Hematopoietic multipotent progenitor cell treated with erythropoietin and hydrocortisone succinate and interleukin-3 and kit ligand, for 6 days (in vitro differentiated cells): Measurements from ENCODE around the gene SORCS2.

Experiments used
- DNase-seq: peaks from one replicate; pipeline ENCODE4 v3.0.0-alpha.2; 2015

Gene SORCS2

DNA sequence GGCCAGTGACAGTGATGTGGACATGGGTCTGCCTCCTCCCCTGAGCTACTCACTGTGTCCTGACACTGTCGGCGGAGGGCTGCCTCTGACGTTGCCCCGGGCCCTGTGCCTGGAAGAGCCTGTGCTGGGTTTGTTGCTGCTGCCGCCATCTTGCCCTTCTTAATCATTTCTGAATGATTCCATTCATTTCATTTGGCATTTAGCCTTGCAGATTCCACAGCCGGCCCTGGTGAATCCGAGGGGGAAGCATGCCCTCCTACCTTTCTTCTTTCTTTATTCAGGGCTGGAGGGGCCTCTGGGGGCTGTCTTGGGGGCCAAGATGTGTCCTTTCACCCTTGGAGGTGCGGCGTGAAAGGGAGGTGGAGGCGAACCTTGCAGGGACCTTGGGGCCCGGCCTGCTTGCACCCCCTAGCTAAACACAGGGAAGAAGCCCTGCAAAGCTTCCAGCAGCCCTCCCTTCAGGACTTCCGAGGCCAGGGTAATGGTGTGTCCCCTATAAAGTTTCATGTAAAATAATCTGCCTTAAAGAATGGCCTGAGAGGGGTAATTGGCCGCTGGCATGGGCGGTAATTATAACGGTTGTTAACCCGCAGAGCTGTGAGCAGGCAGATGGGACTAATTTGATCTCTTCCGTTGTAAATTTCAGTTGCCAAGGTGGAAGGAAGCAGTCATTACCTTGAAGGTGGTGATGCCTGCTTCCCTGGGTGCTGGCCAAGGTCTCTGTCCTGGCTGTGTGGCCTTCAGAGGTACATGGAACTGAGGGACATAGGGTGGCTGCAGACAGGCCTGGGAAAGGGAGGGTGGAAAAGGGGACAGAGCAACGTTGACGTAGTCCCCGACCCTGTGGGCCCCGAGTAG is 150.1 kb downstream of the SORCS2 start:
- no peak for DNase-seq

DNA sequence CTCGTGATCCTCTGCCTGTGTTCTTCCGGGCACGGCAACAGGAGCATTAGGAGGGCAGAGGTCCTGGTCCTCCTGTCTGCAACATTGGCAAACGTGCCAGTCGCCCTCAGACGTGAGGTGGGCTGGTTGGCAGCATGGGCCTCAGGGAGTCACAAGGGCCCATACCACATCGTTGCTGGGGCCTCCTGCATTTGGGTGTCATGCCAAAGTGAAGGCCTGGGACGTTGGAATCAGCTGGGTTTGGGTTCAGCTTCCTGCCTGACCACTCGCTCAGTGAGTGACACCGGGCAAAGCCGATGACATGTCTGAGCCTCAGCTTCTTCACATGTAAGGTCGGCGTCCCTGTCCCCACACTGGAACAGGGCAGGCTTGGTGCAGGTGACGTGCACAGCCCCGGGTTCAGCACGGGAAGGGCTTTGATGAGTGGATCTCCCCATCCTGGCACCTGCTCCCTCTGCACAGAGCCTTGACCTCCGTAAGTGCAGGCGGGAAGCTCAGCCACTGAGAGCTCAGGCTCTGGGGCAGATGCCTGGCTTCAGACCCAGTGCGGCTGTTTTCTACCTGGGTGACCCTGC is 150.8 kb downstream of the SORCS2 start:
- DNase-seq, result no peak

DNA sequence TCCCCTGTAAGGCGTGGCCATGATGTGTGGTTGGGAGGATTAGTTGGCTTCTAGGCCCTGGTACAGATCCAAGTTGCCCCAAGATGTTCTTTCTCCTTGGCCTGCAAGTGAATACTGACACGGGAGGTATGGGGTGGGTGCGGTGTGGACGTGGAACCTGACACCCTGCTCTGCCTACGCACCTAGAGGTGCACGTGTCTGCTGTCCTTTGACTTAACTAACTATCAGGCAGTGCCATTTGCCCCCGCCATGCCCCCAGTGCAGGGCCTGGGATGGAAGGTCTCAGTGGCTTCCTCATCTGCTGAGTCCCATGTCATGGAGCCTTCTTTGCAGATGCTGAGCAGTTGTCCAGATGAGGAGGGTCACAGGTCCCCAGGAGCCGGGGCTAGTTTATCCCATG is 151.6 kb downstream of the SORCS2 start:
- DNase-seq, result no peak

DNA sequence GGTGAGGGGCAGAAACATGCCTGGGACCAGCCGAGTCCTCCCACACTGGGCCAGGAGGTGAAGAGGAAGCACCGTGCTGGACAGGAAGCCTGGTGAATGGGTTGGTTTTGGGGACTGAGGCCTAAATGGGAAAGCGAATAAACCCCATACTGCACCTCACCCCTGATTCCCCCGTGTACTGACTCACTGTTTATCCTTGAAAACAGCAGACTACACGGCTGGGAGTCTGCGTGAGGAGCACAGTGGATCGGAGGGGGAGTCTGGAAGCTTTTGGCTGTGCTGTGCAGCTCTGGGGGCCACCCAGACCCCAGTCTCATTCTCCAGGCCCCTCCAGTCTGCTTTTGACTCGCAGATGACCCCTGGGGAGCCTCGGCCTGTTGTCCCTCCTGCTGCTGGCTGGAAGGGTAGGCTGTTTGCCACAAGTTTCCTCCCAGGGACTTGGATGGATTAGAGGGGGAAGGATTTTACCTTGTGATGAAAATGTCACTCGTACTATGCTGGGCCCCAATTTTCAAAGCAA is 152.4 kb downstream of the SORCS2 start:
- DNase-seq, result no peak

DNA sequence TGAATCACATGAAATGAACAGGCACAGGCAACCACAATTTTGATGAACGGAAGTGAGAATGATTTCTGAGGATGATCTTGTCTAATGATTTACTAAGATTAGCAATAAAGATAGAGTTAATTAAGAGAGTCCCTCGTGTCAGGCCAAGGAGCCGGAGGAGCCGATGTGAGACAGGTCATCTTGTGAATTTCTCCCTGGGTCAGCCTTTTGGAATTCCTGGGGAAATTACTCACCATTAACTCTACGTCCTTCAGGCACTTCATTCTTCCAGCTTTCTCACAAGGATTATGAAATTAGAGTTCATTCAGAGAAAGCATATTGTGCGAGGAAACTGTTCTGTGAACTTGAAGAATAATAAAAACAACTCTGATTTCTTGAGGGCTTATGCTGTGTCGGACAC is 155.6 kb downstream of the SORCS2 start:
- no peak for DNase-seq

DNA sequence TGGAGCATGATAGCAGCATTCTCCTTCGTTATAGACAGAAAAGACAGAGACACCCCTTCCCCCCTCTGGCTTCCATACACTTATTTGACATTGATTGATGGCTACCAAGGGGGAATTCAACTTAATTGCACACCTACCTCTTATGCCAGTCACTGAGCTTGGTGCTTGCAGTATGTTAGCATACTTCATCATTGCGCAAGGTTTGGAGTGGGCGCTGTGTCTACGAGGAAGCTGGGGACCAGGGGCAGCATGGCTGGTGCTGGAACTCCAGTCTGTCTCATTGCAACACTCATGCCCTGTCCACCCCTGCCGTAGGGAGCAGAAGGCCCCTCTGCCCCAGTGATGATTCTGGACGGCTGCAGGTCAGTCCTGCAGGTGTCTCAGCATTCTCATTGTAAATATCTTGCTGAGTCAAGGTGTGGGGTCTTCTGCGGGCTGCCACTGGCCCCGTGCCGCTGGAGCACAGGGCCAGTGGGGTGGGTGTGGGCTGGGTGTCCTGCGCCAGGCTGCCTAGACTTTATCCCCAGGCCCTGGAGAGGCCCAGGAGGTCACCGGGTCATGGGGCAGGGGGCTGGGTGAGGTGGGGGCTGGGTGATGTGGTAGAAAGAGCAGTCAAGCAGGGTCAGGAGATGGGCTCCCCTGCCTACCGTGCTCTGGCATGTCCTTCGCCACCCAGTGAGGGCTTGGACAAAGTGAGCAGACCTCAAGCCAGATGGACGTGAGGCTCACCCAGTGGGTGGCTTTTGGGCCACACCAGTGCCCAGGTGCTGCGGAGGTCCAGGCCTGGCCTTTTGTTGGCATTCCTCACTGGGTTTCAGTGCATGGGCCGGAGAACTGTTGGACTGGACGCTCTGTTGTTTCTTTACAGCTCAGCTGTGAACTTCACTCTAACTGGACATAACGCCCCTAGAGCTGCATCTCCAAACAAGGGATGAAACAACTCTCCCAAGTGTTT is 156.9 kb downstream of the SORCS2 start:
- DNase-seq, result no peak

DNA sequence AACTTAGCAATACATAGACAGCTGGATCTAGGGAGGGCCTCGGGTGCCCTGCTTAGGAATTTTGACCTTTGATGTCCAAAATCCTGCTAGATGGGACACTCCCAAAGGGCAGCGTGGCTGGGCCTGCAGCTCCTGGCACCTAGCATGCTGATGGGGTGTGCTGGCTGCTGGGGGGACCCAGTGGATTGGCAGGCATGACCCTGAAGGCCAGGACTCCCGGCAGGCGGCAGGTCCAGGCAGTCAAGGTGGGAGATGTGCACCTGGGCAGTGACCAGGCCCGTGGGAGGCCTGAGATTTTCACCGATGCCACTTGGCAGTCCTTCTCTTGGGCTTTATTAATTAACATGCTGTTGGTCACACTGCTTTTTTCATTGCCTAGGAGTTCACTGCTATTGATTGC is 158.1 kb downstream of the SORCS2 start:
- DNase-seq, result no peak

DNA sequence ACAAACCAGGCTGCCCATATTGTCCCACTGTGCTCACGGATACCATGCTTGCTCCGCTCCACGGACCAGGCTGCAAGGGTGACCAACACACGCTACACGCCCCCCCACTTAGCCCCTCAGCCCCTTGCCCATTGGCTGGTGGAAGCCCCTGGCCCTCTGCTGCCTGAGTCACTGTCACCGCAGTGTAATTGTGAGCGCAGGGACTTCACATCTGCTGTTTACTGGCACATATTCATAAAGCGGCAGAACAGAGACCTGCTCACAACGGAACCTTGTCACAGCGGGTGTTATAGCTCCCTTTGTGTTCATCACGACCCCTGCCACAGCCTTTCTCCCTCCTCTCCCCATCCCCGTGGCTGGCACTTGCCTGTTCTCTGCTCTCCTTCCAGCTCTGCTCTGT is 158.7 kb downstream of the SORCS2 start:
- no peak for DNase-seq

DNA sequence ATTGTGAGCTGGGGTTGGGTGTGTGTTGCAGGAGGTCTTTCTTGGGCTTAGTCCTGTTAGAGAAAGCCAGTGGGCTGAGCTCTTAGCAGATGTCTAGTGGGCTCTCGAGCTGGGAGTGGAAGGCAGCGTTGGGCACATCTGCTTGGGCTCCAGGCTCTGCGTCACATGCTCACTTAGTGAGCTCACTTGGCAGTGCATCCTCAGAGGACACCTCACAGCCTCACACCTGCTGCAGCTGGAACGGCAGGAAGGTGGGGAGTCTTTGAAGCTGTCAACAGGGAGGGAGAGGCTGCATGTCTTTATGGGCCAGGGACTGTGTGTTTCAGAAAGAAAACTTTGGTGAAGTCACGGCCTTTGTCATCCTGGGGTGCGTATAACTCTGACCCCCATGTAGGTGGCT is 160.1 kb downstream of the SORCS2 start:
- DNase-seq, result no peak

DNA sequence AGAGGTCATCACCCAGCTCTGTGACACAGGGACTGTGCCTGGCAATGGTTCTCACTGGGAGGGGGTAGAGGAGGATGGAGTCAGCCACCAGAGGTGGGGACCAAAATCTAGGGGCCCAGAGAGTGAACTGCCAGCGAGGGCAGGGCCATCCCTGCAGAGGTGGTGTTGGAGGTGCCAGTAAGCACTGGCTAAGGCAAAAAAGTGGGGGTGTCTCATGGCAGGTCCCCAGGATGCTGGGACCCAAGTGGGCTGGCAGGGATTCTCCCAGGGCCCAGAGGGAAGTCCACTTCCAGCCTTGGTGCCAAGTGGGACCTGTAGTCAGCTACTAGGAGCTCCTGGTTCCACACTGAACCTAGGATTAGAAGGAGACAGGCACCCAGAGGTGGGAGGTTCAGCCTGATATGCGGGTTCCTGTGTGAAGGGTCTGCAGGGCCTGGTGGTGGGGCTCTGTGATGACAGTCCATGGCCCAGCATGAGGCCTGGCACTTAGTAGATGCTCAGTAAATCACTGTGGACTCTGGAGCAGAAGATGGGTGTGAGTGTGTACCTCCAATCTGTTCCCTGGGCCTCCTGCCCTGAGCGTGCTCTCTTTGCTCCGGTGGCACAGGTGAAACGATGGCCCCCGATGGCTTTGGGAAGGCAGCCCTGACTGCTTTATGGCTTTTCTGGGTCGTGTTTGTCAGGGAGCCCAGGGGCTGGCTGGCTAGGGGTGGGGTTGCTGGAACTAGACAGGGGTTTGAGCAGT is 160.9 kb downstream of the SORCS2 start:
- no peak for DNase-seq

DNA sequence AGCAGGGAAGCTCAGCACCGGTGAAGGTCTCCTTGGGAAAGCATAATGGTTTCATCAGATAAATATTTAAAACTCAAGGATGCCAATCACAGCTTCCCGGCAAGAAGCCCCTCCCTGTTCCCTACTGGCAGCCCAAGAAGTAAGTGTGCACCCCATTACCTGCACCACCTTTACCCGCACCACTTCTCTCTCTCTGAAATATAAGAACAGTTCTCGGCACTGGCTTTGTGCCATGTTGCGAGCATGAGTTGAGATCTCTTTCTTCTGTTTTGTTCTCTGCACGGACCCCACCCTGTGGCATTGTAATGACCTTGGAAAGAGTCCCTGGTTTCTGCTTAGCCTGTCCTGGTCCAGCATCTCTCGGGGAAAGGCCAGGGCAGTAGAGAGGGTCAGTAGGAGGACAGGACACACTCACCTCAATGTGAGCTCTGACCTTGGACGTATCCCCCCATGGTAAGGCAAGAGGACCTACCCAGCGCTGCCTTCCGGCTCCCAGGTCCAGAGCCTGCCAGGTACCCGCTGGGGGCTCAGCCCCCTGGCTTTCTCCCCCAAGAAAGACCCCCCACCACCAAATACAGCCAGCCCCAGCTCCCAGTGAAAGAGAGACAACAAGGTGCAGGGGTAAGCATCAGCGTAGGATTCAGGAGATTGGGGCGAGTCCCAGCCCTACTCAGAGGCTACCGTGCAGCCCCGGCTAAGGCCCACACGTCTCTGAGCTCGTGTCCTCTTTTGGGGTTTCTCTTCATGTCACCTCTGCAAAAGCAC is 161.7 kb downstream of the SORCS2 start:
- DNase-seq, result no peak

DNA sequence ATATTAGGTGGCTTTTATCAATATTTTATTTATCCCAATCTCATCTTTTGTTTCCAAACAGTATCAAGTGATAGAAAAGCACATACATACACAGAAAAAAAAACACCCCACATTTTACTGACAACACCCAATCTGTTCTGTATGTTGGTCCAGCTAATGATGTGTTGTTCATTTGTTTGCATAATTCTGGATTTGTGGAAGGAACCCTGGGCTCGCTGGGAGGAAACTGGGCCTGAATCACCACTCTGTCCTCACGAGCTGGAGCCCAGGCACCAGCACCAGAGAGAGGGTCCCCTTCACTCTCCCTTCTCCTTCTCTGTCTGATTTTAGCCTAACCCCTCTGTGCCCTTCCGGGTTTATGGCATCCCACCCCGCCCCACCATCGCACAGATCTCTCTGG is 162.6 kb downstream of the SORCS2 start:
- DNase-seq, result no peak

DNA sequence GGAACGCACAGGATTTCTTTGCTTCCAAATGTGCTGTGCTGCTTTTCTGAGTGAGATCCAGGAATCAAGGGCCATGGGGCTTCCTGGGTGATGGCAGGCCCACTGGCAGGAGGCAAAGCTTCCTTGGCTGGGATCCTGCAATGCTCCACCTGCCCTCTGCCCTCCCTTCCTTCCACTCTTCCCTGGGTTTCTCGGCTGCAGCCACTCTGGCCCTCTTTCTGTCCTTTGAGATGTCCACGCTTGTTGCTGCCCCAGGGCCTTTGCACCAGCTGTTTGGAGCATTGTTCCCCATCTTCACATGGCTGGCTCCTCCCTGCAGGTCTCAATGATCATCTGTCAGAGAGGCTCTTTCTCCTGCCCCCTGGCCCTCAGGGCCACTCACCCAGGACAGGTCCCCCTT is 163.5 kb downstream of the SORCS2 start:
- no peak for DNase-seq

DNA sequence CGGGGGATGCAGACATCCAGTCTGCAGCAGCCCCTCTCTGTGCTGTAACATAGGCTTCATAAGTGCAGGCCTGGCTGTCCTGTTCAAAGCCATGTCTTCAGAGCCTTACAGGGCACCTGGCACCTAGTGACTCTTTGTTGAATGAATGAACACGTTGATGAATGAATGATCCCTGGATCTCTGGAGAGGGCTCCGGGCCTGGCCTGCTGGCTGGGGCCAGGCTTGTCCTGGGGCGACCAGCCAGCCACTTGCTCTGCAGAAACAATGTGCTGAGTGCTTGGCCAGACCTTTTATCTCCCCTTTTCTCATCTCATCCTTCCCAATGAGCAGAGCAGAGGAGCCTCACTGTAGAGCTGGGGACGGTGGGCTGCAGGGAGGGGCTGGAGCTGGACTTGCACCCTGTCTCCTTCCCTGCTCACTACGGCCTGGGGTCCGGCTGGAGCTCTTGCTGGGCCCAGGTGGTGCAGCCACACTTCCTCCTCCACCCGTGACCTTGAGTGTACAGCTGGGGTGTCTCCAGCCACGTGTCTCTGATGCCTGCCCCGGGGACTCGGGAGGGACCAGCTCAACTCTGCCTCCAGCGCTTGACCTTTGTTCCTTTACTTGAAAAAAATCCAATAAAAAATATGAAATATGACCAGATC is 164.5 kb downstream of the SORCS2 start:
- DNase-seq, result no peak

DNA sequence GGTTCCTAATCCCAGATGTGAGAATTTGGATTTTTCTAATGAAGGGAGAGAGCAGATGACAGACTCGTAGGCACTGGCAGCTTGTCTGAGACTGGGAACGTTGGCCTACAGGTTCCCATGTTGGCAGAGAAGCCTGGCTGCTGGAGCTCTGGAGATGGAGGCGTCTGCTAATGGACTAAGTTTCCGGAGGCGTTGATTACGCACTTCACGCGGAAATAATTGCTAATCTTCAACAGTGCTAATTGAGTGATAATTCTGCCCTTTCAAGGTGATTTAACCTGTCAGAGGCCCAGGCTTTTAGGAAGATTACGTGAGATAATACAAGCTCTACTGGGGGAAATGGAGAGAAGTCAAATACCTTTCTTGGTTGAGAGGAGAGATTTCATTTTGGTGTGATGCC is 165.0 kb downstream of the SORCS2 start:
- DNase-seq, result no peak

DNA sequence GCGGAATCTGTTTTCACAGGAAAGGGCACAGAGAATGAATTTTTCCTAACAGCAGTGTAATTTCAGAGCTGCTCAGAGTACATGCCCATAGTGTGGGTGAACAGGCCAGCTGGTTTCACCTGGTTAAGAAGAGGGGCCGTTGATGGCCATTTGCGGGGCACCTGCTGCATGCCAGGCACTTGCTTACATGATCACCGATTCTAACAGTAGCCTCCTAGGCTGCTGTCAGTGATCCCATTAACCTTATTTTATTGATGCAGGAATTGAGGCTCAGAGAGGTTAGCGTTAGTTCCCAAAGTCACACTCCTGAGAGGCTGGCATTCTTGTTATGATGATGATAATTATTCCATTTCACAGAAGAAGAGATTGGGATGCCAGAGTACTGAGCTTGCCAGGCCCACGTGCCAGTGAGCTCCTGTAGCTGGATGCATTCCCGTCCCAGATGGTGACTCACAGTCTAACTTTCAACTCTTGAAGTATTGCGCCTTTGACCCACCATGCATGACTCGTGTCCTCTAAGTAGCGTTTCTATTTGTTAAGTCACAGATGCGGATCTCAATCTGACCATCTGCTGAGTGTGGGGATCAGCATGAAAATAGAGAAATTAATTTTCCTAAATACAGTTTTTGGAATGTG is 165.9 kb downstream of the SORCS2 start:
- no peak for DNase-seq

DNA sequence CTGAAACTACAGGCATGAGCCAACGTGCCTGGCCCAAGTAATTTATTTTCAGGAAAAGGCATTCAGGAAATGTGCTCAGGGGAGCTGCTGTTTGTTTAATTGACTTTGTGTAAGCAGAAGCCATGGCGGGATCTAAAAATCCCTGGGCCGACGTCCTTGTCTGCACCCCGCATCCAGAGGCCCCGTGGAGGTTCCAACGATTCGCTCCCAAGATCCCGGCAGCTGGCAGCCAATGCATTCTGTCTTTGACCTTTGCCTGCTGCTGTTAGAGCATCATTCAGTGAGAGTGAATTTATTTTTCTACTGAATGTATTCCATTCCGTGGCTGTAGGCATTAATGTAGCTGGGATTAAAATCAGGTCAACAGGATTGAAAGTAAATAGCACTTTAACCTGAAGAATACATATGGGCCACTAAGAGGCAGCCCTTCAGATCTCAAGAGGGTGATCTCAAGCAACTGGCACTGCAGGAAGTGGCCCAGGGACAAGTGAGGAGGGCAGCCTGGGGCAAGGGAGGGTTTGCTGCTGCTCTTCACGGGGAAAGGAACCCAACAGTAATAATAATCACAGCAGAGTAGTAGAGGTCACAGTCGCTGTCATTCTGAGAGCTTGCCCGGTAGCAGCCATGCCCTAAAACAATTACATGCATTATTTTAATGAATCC is 167.2 kb downstream of the SORCS2 start:
- no peak for DNase-seq

DNA sequence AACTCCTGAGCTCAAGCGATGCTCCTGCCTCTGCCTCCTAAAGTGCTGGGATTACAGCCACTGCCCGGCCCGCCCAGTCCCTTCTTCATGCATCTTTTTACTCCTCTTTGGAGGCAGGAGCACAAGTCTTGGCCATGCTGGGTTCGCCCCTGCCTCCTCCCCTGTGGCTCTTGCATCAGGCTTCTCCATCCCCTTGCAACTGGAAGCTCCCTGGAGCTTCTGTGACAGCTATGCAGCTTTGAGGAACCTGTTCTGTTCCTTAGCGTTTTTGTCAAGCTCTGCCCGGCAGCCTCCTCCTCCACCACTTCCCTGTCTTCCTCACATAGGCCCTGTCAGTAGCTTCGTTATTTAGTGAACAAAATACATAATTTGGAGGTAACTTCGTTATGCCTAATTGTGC is 168.5 kb downstream of the SORCS2 start:
- no peak for DNase-seq

DNA sequence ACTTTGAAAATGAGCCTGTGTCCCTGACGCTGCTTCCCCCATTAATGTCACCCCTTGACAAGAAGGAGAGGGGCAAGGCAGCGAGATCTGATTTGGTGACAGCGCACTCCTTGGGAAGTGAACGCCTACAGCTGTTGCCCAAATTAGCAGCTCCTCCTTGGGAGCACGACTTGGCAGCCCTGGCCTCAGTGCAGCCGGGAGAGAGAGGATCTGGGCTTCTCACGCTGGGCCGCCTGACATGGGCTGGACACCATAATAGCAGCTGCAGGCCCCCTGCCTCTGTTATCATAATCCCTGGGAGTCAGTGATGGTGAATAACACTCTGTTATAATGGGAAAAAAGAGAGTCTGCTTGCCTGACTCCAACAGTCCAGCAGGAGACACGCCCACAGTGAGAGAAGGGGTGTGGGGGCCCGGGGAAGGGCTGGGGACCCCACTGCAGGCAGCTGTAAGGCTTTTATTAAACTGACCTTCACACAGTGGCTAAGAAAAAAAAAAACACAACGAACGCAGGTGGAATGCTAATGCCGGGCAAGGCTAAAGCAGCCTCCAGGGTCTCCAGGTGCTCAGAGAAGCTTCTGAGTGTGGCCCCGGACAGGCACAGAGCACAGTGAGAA is 169.1 kb downstream of the SORCS2 start:
- DNase-seq, result no peak

DNA sequence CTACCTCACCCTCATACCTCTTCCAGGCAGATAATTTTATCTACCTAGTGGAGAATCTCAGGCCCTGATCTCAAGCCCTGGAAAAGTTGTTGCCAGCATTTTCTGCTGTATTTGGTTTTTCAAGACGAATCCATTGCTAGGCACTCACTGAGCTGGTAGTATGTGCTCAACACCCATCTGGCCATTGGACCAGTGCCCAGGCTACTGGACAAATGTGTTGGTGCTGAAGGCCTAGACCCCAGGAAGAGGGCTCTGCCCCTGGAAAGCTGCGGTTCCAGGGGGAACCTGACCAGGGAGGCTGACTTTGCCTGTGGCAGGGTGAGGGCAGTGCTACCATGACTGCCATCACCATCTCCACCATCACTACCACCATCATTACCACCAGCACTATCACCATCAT is 170.0 kb downstream of the SORCS2 start:
- no peak for DNase-seq
